Activated CD8-positive, alpha-beta memory T cell treated with anti-CD3 and anti-CD28 coated beads, Interleukin-2, amount 50 U/mL, for 4 hours (primary cell): Measurements from ENCODE around the gene GRM5.
"Not testable (repeated sequence)": the region's sequence is repeated elsewhere in the genome, so short reads cannot be mapped to it uniquely, and the experiment has no call there.

Experiments
- DNase-seq: peaks from one replicate; pipeline ENCODE4 v3.0.0-alpha.2; 2020

The GRM5 gene

GRCh38 chr11:89065651-89066201 lies at the start of gene GRM5:
GRM5 (minus strand) TSS chr11:89065982; CDS start chr11:89047872, 18,110 bp downstream.
- DNase-seq = not testable (repeated sequence)

GRCh38 chr11:89097956-89098355 lies 32.2 kb upstream of the GRM5 start:
- DNase-seq = not testable (repeated sequence)

- not testable (repeated sequence) for DNase-seq
Observed at GRCh38 chr11:89093806-89094205, 28.0 kb upstream of the GRM5 start.

- not testable (repeated sequence) for DNase-seq
Observed at GRCh38 chr11:89084951-89085350, 19.2 kb upstream of the GRM5 start.

- not testable (repeated sequence) for DNase-seq
Observed at GRCh38 chr11:89070911-89071310, 5.1 kb upstream of the GRM5 start.

- no peak for DNase-seq
Observed at GRCh38 chr11:89067264-89067663, 1.5 kb upstream of the GRM5 start.

GRCh38 chr11:89065066-89065465 lies 716 bp downstream of the GRM5 start:
- DNase-seq = no peak

- DNase-seq = not testable (repeated sequence)
Observed at GRCh38 chr11:89063481-89063951, 2.3 kb downstream of the GRM5 start.

- not testable (repeated sequence) for DNase-seq
Observed at GRCh38 chr11:89062771-89063298, 2.9 kb downstream of the GRM5 start.

- not testable (repeated sequence) for DNase-seq
Observed at GRCh38 chr11:89061839-89062238, 3.9 kb downstream of the GRM5 start.

GRCh38 chr11:89057406-89057805 lies 8.4 kb downstream of the GRM5 start:
- not testable (repeated sequence) for DNase-seq

GRCh38 chr11:89052220-89052619 lies 13.6 kb downstream of the GRM5 start:
- no peak for DNase-seq

- DNase-seq = not testable (repeated sequence)
Observed at GRCh38 chr11:89047159-89047558, 18.6 kb downstream of the GRM5 start.

- DNase-seq = not testable (repeated sequence)
Observed at GRCh38 chr11:89043861-89044588, 21.8 kb downstream of the GRM5 start.

- DNase-seq = not testable (repeated sequence)
Observed at GRCh38 chr11:89029671-89030070, 36.1 kb downstream of the GRM5 start.

GRCh38 chr11:89021339-89021738 lies 44.4 kb downstream of the GRM5 start:
- DNase-seq = no peak

GRCh38 chr11:89019827-89020547 lies 45.8 kb downstream of the GRM5 start:
- DNase-seq = not testable (repeated sequence)

- no peak for DNase-seq
Observed at GRCh38 chr11:89016214-89016613, 49.6 kb downstream of the GRM5 start.

- DNase-seq = no peak
Observed at GRCh38 chr11:89015614-89016013, 50.2 kb downstream of the GRM5 start.

GRCh38 chr11:89000852-89001251 lies 64.9 kb downstream of the GRM5 start:
- not testable (repeated sequence) for DNase-seq

GRCh38 chr11:88979641-88980040 lies 86.1 kb downstream of the GRM5 start:
- no peak for DNase-seq

- DNase-seq = not testable (repeated sequence)
Observed at GRCh38 chr11:88978992-88979391, 86.8 kb downstream of the GRM5 start.

GRCh38 chr11:88975441-88975840 lies 90.3 kb downstream of the GRM5 start:
- not testable (repeated sequence) for DNase-seq
